ENCODE results near the gene MTHFD1L. TPM values are rescaled to one million over a fixed set of nuclear protein-coding genes. Genes with fewer than 3 reads are reported as not detected.

MTHFD1L gene
- total RNA-seq, 4 donors from 2014 or later: 3.3 to 7.8 (median 3.8) TPM

GRCh38 chr6:151027295-151027747 lies 161.8 kb downstream of the MTHFD1L start:
- TF ChIP-seq CTCF (IDR thresholded peaks at IDR 0.05; ENCODE audit: low read depth): no peak

- TF ChIP-seq CTCF (IDR thresholded peaks at IDR 0.05; ENCODE audit: low read depth): no peak
These were observed 162.7 kb downstream of the MTHFD1L start for GRCh38 chr6:151027936-151028838.

- TF ChIP-seq CTCF (IDR thresholded peaks at IDR 0.05; ENCODE audit: low read depth): no peak
These were observed 164.5 kb downstream of the MTHFD1L start for GRCh38 chr6:151029970-151030369.

- no peak for TF ChIP-seq CTCF (IDR thresholded peaks at IDR 0.05; ENCODE audit: low read depth)
These were observed 166.5 kb downstream of the MTHFD1L start for GRCh38 chr6:151032034-151032433.

- no peak for TF ChIP-seq CTCF (IDR thresholded peaks at IDR 0.05; ENCODE audit: low read depth)
These were observed 169.6 kb downstream of the MTHFD1L start for GRCh38 chr6:151034825-151035781.

- no peak for TF ChIP-seq CTCF (IDR thresholded peaks at IDR 0.05; ENCODE audit: low read depth)
These were observed 171.6 kb downstream of the MTHFD1L start for GRCh38 chr6:151036869-151037680.
